Inflammatory macrophage (primary cell): ENCODE measurements around the gene MYOZ3.

Experiments
- DNase-seq, 2 donors: peaks; one replicate each; pipeline ENCODE4 v3.0.0-alpha.2; 2020 to 2022

MYOZ3 gene

DNA sequence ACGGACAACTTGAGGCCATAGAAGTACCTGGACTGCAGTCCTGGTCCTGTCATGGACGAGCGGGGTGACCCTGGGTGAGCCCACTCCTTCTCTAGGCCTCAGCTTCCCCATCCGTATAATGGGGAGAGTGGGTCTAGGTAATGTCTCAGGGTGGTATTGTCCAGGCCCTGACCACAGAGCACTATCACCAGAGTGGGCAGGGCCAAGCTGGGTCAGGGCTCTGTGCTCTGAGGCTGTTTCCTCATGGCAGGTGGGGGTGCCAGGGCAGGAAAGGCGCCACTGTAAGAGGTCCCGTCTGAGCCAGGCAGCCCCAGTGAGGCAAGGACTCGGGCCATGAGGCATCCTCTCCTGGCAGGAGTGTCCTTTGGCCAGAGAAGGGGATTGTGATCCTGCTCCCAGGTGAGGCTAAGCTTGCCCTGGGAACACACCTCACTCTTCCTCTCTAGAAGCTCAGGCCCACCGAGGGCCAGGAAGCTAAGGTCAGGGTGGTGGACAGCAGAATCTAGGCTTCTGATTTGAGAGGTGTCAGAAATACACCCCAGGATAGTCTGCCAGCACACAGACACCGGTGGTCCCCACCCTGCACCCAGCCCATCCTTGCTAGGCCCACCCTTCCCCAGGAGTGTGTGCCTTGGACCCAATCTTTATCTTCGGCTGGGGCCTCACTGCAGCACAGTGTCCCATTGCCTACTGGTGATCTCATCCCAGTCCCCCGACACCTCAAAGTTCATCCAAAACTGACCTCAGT lies 1.5 kb upstream of the MYOZ3 start:
- no peak for DNase-seq

DNA sequence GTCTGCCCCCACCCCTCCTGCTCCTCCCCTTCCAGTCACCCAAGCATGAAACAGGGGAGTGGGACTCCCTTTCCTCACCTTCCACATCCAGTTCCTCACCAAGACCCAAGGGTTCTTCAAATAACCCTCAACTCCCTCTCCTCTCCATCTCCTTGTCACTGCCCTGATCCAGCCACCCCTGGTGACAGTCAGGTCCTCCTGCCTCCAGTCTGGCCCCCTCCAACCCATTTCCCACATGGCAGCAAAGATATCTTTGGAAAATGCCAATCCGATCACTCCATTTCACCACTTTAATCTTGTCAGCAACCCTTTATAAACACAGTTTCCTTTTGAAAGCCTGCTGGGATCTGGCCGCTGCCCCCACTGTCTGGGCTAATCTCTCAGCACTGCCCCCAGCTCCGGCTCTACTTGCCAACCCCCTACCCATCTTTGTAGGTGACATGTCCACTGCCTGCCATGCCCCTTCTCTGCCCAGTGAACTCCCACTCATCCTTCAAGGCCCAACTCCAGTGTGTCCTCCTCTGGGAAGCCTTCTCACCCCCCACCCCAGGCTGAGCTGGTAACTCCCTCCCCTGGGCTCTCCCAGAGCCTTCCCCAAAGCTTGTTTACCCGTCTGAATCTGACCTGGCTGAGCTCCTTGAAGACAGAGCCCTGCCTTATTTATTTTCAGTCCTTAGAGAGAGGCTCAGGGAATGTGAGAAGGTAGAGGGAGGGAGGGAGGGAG lies 781 bp upstream of the MYOZ3 start:
- no peak for DNase-seq

DNA sequence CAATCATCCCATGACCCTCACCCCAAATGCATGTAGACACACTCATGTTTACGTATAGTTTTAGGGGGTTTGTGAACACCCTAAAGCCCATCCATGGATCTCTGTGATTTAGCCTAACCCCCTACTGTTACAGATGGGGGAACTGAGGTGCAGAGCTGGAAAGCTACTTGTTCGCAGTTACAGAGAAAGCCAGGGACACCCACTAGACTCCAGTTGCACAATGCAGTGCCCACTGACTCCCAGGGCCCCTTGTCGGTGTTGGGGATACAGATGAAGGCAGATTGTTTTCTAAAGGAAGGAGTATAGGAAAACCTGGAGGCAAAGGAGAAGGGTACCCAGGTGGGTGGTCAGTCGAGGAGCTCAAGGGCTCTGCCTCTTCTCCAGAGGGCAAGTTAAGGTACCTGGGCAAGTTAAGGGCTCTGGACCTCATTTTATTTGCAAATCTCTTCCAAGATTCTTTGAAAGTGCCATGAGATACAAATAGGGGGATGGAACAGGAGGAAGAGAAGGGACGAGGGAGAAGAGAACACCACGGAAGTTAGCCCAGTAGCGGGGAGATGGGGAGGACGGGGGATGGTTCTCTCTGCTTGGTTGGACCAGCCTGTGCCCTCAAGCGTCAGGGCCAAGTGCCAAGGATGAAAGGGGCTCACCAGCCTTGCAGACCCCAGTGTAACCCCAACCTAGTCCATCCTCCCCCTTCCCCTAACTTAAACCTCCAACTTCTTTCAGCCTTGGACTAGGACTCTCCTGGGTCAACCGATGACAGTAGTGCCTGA lies 958 bp downstream of the MYOZ3 start:
- no peak for DNase-seq

DNA sequence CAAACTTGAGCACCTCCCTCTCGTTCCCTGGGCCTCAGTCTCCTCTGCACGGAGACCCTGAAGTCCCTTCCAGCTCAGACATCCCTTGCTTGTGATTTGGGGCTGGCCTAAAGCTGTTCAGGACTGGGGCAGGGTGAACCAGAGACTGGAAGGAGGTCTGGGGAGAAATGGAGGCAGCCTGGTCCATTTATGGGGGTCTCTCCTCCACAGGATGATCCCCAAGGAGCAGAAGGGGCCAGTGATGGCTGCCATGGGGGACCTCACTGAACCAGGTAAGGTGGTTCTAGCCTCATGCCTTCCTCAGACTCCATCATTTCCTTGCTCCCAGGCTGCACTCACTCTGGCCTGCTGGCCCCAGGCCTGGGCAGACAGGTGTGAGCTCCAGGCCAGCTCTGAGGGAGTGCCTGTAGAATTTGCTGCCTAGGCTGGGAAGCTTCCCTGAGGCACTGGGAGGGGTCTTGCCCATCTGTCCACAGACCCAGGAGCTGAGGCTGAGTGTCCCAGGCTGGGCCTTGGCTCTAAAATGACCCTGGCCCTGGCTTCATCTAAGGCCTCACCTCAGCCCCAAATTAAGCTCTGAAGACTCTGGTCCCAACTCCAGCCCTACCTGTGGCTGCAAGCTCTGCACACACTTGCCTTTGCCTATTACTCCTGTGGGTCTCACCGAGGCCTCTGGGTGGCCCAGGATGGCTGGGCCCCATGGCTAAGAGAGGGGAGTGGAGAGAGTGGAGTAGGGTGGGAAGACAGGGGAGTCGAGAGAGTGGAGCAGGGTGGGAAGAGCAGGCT lies 1.9 kb downstream of the MYOZ3 start:
- no peak for DNase-seq

DNA sequence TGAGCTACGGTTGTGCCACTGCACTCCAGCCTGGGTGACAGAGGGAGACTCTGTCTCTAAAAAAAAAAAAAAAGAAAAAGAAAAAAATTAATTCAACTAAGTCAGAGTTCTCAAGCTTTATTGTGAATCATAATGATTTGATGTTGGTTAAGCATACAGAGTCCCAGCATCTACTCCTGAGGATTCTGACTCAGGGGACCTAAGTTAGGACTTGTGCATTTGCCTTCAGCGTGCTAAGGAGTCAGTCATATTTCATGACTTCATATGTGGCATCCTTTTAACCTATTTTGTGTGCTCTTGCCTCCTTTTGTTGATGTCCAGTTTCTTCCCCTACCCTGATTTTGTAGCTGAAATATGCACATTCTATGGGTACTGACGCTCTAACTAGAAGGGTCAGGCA lies 2.9 kb downstream of the MYOZ3 start:
- no peak for DNase-seq

DNA sequence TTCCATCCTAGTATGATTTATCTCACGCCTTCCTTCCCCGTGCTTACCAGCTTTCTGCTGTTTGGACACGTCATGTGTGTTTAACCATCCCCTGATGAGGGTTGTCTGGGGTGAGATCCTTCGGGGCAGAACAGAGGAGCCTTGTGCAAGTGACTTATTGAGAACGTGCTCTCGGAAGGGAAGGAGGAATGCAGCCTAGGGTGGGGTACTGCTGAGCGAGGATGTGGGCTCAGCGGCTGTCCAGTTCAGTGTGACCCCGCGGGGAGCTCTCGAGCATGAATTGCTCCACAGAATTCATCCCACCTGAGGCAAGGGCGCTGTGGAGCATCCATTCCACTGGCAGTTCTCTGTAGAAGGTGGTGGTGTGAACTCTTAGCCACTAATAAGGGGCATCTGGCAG lies 4.0 kb downstream of the MYOZ3 start:
- no peak for DNase-seq

DNA sequence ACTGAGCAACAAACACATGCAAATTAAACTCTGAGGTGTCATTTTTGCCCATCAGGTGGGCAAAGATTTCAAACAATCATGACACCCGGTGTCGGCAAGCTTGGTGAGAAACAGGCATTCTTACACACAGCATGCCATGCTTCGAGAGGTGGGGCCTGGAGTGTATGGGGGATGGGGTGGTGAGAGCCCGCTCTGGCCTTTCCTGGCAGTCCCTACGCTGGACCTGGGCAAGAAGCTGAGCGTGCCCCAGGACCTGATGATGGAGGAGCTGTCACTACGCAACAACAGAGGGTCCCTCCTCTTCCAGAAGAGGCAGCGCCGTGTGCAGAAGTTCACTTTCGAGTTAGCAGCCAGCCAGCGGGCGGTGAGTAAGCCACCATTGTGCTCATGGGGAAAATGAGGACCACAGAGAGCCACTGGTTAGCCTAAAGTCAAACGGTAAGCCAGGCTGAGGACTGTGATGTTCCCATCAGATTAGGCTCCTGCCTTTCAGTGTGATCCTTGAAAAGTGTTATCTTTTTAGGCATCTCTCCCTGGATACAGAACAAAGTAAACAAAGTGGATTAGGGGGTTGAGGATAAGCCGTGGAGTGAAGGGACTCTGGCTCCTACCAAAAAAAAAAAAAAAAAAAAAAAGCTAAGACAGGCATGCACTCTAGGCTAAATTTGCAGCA lies 9.4 kb downstream of the MYOZ3 start:
- DNase-seq, result no peak

DNA sequence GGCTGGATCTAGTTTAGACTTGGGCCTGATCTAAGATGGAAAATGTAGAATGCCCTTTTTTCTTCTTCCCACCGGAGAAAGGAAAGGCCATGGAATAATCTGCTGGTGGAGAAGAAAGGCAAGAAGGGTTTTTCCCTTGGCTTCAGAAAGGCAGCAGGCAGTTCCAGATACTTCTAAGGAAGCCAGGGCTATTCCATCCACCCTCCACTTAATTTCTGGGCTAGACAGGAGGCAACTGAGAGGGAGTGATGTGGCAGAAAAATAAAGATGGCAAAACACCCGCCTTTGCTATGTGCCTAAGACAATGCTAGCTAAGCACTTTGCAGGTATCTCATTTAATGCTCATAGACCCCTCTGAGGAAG lies 9.9 kb downstream of the MYOZ3 start:
- no peak for DNase-seq

DNA sequence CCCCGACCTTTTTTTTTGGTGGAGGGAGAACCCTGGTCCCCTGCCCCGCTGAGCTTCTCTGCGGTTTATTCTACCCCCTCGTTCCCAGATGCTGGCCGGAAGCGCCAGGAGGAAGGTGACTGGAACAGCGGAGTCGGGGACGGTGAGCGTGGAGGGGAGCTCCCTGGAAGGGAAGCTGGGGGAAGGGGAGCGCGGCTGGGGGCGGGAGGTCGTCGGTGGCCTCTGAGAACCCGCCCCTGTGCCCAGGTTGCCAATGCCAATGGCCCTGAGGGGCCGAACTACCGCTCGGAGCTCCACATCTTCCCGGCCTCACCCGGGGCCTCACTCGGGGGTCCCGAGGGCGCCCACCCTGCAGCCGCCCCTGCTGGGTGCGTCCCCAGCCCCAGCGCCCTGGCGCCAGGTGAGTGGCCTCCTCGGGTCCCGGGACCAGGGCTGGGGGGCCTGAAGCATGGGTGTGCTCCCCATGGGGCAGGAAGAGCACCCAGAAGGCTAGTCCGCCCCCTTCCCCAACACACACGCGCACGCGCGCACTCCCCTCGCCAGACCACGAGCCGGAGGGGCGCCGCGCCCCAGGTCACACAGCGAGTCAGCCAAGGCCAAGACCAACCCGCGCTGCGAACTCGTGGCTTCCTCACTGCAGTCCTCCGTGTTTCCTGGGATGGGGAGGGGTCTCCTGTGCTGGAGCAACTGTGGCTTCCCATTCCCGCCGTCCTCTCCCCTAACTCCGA lies 10.6 kb downstream of the MYOZ3 start:
- DNase-seq, result no peak

DNA sequence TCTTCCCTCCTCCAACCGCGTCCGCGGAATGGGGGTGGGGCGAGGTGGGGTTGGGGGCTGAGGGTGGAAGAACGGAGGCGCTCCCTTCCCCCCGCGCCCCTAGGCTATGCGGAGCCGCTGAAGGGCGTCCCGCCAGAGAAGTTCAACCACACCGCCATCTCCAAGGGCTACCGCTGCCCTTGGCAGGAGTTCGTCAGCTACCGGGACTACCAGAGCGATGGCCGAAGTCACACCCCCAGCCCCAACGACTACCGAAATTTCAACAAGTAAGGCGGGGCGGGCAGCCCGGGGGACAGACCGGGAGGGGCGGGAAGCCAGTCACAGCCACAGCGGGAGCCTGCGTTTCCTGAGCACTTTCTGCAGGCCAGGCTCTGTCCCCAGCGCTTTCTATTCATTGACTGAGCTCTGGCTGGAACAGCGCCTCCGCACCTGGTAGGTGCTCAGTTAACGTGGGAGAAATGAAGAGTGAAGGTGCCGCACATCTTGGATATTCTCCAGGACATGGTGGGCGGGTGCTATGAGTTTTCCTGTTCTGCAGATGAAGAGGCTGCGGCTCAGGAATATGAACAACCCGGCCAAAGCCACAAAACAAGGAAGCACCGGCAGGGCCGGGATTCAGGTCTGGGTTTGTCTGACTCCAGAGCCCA lies 11.3 kb downstream of the MYOZ3 start:
- DNase-seq, result peak in 1 of 2 donors; percentile 21

DNA sequence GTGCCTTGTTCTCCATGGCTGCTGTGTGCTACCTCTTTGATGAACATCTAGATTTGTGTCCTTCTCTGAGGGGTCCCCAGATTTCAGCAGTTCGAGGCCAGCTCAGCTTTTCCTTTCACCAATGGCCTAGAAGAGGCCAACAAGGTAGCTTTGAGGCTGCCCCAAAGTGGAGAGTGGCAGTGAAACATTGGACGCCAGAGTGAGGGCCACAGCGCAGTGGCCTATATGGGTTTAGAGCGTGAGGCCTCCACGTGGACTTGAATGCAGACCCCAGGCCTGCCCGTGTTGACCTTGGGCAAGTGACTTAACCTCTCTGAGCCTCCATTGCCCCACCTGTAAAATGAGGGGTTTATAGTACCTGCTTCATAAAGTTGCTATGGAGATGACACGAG lies 11.8 kb downstream of the MYOZ3 start:
- DNase-seq, result no peak

DNA sequence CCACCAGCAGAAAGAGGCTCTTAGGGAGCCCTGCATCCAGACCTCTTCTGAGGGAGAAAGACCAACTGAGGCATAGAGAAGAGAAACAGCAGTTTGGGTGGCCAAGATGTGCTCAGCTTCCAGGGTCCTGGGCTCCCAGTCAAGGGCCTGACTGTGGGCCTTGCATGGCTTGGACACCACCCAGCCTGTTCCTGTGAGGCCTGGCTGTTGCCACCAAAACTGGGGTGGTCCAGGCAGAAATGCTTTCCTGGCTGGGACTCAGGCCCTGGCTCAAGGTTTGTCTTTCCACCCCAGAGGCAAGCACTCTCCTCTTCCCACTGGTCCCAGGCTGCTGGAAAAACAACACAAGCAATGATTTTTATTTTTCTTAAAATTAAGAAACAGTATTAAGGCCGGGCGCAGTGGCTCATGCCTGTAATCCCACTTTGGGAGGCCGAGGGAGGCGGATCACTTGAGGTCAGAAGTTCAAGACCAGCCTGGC lies 13.3 kb downstream of the MYOZ3 start:
- DNase-seq, result no peak

DNA sequence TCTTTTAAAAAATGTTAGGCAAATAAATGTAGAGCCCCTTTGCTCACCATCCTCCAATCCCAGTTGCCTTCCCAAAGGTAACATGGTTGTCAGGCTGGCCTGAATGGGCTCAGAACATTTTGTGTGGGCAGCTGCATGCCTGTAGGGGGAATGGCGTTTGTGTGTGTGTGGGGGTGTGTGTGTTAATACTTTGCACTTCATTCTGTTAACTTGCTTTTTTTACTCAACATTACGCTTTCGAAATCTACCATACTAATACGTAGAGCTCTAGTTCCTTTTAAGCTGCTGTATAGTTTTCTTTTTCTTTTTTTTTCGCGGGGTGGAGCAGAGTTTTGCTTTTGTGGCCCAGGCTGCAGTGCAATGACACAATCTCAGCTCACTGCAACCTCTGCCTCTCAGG lies 14.0 kb downstream of the MYOZ3 start:
- peak; percentile 60 to 84 for DNase-seq

DNA sequence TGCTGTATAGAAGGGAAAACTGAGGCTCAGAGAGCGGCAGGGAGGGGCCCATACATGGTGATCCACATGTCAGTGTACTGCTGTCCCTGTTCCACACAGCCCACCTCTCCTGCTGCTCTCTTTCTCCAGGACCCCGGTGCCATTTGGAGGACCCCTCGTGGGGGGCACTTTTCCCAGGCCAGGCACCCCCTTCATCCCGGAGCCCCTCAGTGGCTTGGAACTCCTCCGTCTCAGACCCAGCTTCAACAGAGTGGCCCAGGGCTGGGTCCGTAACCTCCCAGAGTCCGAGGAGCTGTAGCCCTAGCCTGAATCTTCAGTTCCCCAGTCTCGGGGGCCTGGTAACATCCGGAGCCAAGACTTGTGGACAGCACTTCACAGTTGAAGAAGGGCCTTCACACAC lies 15.5 kb downstream of the MYOZ3 start:
- no peak for DNase-seq

DNA sequence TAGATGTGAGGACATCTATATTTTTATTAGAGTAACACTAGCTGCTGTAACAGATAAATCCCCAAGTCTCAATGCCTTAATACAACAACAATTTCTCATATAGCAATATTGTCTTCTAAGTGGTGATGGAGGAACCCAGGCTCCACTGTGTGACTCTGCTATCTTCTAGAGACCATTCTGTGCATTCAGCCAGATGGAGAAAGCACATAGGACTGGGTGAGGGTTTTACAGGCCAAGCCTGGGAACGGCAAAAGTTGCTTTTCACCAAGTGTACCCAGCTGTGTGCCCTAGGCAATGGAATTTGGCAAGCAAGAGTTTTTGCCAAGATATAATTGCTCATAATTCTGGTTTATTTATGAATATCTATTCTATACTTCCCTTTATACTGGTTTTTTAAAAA lies 28.1 kb downstream of the MYOZ3 start:
- DNase-seq, result no peak

DNA sequence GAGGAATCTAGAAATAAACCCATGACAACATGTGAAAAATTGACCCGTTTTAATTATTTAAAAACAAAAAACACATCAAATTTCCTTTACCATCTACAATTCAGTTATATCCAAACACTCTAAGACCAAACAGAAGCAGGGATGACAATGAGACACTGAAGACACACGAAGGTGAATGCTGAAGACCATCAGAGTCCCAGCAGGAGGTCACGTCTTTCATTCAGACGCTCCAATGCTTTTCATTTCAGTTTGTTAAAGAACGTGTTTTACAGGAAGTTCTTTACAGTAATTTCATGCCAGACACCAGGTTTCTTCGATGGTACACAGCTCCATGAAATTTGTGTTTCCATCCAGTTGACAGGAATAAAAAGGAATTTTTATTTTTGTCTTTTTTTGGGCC lies 29.7 kb downstream of the MYOZ3 start:
- no peak for DNase-seq

DNA sequence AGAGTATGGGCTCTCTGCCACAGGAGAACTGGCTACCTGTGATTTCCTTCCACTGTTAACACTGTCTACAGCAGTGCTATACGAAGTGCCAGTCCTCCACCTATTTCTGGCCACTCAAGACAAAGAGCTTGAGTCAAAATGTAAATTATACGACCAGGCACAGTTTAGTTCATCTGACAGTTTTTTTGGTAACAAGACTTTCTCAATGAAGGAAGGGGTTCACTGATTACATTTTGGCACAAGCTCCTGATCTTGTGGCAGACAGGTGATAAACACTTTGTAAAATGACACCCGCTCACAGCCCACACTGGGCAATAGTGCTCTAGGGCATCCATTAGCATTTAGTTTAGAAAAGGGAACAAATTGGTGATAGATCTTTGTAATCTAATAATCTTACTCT lies 31.2 kb downstream of the MYOZ3 start:
- no peak for DNase-seq

DNA sequence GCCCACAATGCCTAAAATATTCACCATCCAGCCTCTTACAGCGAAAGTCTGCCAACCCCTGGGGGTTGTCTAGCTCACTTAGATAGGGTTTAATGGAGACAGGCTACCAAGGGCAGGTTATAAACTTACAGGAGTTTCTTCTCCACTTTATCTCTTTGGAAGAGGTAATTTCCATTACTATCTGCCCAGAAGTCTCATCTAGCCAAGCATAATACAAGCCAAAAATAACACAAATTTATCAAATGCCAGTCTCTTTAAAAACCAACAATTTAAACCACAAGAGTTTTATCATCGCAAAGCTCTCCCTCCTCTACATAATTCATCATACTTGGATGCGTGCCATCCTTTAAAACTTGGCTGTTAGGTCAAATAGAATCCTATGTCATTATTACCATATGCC lies 33.6 kb downstream of the MYOZ3 start:
- no peak for DNase-seq

DNA sequence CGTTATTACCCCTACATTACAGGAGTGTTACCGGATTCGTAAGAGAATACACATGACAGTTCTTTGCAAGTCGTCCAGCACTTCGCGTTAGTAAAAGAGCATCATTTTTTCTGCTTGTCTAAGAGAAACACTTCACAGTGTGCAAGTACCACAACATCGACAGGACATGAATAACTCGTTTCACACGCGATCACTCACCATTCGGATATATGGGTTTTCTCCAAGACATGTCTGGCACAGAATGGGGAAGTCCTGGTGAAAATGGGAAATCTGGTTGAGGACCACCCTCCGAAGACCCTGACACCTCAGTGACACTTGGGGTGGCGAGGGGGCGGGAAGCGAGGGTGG lies 39.2 kb downstream of the MYOZ3 start:
- no peak for DNase-seq

DNA sequence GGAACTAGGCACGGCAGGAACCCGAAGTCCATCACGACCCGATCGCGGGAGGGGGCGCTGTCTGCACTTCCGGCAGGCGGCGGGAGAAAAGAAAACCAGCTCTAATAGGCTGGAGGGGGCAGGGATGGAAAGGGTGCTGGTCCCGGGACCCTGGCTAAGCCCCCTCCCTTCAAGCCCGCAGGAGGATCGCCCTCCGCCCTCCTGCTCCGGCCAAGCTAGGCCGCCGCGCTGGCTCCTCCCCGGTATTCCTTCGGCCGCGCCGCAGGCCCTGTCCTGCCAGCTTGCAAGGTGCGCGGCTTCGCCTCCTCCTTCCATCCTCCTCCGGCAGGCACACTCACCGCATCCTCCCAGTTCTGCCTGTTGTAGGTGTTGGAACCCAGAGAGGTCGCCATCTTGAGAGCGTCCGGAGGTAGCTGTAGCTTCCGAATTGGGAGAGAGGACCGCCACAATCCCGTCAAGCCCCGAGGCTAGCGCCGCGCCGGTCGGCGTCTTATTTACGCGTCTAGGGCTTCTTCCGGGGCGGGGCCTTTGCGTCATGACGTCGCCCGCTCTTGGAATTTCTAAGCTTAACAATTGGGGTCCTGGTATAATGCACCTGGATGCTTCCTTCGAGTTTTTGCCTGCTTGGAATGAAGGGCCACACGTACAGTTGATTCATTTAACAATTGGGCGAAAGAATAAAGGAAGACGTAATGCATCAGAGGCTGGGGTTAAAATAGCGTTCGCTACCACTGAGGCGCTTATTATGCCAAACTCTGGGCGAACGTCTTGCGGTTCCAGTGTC lies 39.7 kb downstream of the MYOZ3 start, which contains the start of gene RBM22:
TSS of gene RBM22 (minus strand) at position 469 of the 784 bp plus-strand sequence. CDS start at position 392, 77 bp downstream.
- peak; percentile 89 to 93 for DNase-seq
